Measurements from ENCODE around the gene CSN3.
A peak's percentile ranks its signal among the peaks of the same experiment; 100 is the strongest.

CSN3 gene

GRCh38 chr4:70225824-70226223 lies 16.6 kb upstream of the CSN3 start, which contains the start of gene FDCSP:
FDCSP (plus strand) TSS chr4:70226124; CDS start chr4:70231195, 5,071 bp downstream.
- no peak for DNase-seq (ENCODE audit: low read depth, low spot score)
- Histone ChIP-seq H3K9me3 (ENCODE audit: low read depth, low read length) (no peaks in the 10 kb centered on the region), H3K9ac (ENCODE audit: insufficient read length) (no peak within 1 kb of the TSS), H3K36me3 (ENCODE audit: insufficient read depth, low read length) (no peaks in the 10 kb centered on the region), H3K4me3 (no peak within 1 kb of the TSS), H3K27ac (no peak within 1 kb of the TSS)
- TF ChIP-seq EZH2 (IDR thresholded peaks at IDR 0.05) (no peak), POLR2AphosphoS5 (IDR thresholded peaks at IDR 0.05; ENCODE audit: borderline replicate concordance, low read depth, low read length) (no peak), FOXP2 (optimal IDR thresholded peaks at IDR 0.05; ENCODE audit: control extremely low read depth, extremely low read length, insufficient read depth) (no peak)

DNA sequence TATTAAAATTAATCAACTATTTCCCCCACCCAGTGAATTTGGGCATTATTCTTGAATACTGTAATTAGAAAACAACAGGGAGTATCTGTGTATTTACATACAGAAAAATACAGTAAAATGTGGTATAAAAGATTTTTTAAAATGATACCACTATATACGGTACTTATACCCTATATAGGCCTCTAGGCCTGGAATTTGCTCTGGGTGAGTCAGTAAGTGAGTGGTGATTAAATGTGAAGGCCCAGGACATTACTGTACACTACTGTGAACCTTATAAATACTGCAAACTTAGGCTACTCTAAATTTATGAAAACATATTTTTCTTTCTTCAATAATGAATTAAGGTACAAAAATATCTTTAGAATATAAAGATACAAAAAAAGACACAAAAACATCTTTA lies 6.3 kb upstream of the CSN3 start:
- H3K4me3 ChIP-seq, result no peak overlapping the region
- H3K9me3 ChIP-seq (ENCODE audit: low read depth, low read length), result no peaks in the 10 kb centered on the region
- H3K27ac ChIP-seq, result no peak overlapping the region
- no peak for DNase-seq (ENCODE audit: low read depth, low spot score)
- no peaks in the 10 kb centered on the region for H3K36me3 ChIP-seq (ENCODE audit: insufficient read depth, low read length)
- no peak for TF ChIP-seq EZH2 (IDR thresholded peaks at IDR 0.05)
- TF ChIP-seq POLR2AphosphoS5 (IDR thresholded peaks at IDR 0.05; ENCODE audit: borderline replicate concordance, low read depth, low read length), result no peak
- TF ChIP-seq FOXP2 (optimal IDR thresholded peaks at IDR 0.05; ENCODE audit: control extremely low read depth, extremely low read length, insufficient read depth), result no peak
- H3K9ac ChIP-seq (ENCODE audit: insufficient read length), result no peak overlapping the region

DNA sequence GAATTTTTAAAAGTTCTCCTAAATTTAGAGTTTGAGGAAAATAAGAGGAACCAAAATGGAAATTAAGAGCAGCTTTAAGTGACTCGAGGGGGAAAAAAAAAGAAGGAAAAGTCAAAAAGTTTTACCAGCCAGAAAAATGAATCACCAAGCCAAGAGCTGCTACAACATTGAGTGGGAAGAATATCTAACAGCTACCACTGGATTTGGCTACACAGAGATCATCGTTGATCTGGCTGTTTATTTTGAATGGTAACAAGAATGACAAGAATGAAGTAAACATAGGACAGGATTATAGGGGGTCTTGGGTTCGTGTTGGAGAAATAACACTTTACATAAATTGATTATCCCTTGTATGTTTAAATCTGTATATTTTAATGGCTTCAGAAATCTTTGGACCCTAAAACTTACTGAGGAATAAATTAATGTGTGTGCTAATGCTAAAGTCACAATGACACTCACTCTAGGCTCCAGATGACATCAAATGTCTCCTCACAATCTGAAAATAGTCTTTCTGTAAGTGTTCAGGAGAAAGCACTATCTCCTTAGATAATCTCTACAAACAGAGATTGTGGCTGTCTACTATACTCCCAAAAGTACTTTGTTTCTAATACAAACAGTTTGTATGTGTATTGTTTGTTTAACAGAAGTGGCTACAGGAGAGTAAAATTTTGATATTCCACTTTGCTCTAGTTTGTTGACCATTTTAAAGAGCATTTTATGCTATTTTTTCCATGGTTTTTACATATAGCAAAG lies 3.1 kb upstream of the CSN3 start:
- no peak overlapping the region for H3K9ac ChIP-seq (ENCODE audit: insufficient read length)
- no peak for DNase-seq (ENCODE audit: low read depth, low spot score)
- no peak overlapping the region for H3K27ac ChIP-seq
- TF ChIP-seq FOXP2 (optimal IDR thresholded peaks at IDR 0.05; ENCODE audit: control extremely low read depth, extremely low read length, insufficient read depth) (no peak), EZH2 (IDR thresholded peaks at IDR 0.05) (no peak), POLR2AphosphoS5 (IDR thresholded peaks at IDR 0.05; ENCODE audit: borderline replicate concordance, low read depth, low read length) (no peak)
- no peak overlapping the region for H3K4me3 ChIP-seq
- no peaks in the 10 kb centered on the region for H3K9me3 ChIP-seq (ENCODE audit: low read depth, low read length)
- no peaks in the 10 kb centered on the region for H3K36me3 ChIP-seq (ENCODE audit: insufficient read depth, low read length)

DNA sequence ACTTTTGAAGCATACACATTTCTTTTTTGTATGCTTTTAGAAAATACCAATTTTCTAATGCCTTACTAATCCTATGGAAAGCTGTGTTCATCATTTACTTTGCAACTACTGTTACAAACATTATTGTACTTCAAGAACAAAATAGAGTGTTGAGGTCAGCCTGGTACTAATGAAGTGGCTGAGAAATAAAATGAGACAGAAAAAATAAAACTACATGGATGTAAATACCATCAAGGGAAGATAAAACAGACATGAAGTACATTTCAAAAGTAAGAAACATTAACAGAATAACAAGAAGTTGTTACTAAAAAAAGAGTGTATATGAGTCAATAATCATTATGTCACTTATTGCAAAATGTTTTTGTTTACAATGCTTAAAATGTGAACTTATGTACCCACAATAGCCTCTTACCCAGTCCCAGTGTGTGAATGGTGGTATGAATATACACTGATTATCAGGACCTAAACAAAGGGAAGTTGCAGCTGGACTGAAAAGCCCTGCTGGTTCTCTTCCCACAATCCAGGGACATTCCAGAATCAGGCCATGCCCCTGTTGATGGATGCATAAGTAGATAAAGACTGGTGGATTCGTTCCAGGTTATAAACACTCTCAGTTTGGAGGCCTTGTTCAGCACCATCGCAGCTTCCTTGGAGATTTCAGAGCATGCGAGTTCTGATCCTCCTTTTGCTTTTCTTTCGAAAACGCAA lies 2.4 kb upstream of the CSN3 start:
- H3K9me3 ChIP-seq (ENCODE audit: low read depth, low read length), result no peaks in the 10 kb centered on the region
- no peaks in the 10 kb centered on the region for H3K36me3 ChIP-seq (ENCODE audit: insufficient read depth, low read length)
- H3K9ac ChIP-seq (ENCODE audit: insufficient read length), result no peak overlapping the region
- TF ChIP-seq POLR2AphosphoS5 (IDR thresholded peaks at IDR 0.05; ENCODE audit: borderline replicate concordance, low read depth, low read length) (no peak), EZH2 (IDR thresholded peaks at IDR 0.05) (no peak), FOXP2 (optimal IDR thresholded peaks at IDR 0.05; ENCODE audit: control extremely low read depth, extremely low read length, insufficient read depth) (no peak)
- H3K27ac ChIP-seq, result no peak overlapping the region
- DNase-seq (ENCODE audit: low read depth, low spot score), result no peak
- H3K4me3 ChIP-seq, result no peak overlapping the region

GRCh38 chr4:70243091-70243490 lies 694 bp downstream of the CSN3 start:
- Histone ChIP-seq H3K9me3 (ENCODE audit: low read depth, low read length) (no peaks in the 10 kb centered on the region), H3K9ac (ENCODE audit: insufficient read length) (no peak overlapping the region), H3K4me3 (no peak overlapping the region), H3K27ac (no peak overlapping the region), H3K36me3 (ENCODE audit: insufficient read depth, low read length) (no peaks in the 10 kb centered on the region)
- TF ChIP-seq EZH2 (IDR thresholded peaks at IDR 0.05) (no peak), POLR2AphosphoS5 (IDR thresholded peaks at IDR 0.05; ENCODE audit: borderline replicate concordance, low read depth, low read length) (no peak), FOXP2 (optimal IDR thresholded peaks at IDR 0.05; ENCODE audit: control extremely low read depth, extremely low read length, insufficient read depth) (no peak)
- DNase-seq (ENCODE audit: low read depth, low spot score), result no peak

DNA sequence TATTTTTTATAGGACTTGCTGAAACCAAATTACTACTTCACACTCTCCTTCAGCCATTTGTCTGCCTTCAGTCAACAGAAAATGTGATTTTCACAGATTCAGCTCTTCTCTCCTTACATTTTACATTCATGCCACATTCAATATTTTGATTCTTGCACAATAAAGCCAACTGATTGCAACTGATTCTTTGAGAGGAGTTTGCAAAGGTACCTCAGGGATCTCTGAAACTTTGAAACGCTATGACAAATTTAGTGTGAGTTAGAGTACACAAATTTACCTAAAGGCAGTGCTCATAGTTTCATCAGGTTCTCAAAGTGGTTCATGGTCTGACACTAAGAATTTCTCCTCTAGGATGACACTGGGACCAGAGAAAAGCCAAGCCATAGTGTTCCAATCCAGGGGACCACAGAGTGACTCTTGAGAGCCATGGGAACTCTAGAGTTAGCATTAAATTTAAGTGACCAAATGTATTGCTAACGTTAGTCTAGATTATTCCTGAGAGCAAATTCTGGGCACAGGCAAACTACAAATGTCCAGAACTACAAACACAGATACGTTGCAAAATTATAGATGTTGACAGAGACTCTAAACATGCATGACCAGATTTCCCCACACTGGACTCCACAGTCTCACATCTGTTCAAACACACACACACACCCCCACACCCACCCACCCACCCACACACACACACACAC lies 9.0 kb downstream of the CSN3 start:
- DNase-seq (ENCODE audit: low read depth, low spot score), result no peak
- TF ChIP-seq FOXP2 (optimal IDR thresholded peaks at IDR 0.05; ENCODE audit: control extremely low read depth, extremely low read length, insufficient read depth) (no peak), EZH2 (IDR thresholded peaks at IDR 0.05) (no peak), POLR2AphosphoS5 (IDR thresholded peaks at IDR 0.05; ENCODE audit: borderline replicate concordance, low read depth, low read length) (no peak)
- H3K9me3 ChIP-seq (ENCODE audit: low read depth, low read length), result no peaks in the 10 kb centered on the region
- no peak overlapping the region for H3K27ac ChIP-seq
- H3K9ac ChIP-seq (ENCODE audit: insufficient read length), result no peak overlapping the region
- H3K36me3 ChIP-seq (ENCODE audit: insufficient read depth, low read length), result no peaks in the 10 kb centered on the region
- no peak overlapping the region for H3K4me3 ChIP-seq

- Histone ChIP-seq H3K9ac (ENCODE audit: insufficient read length) (no peak overlapping the region), H3K4me3 (no peak overlapping the region), H3K9me3 (ENCODE audit: low read depth, low read length) (no peaks in the 10 kb centered on the region), H3K27ac (no peak overlapping the region), H3K36me3 (ENCODE audit: insufficient read depth, low read length) (no peaks in the 10 kb centered on the region)
- no peak for DNase-seq (ENCODE audit: low read depth, low spot score)
- TF ChIP-seq FOXP2 (optimal IDR thresholded peaks at IDR 0.05; ENCODE audit: control extremely low read depth, extremely low read length, insufficient read depth), result no peak
Measured at GRCh38 chr4:70251945-70252277, 9.5 kb downstream of the CSN3 start.

- no peak overlapping the region for H3K27ac ChIP-seq
Measured at GRCh38 chr4:70269674-70270073, 27.3 kb downstream of the CSN3 start.

More at GRCh38 chr4:70269674-70270073, 27.3 kb downstream of the CSN3 start:
- H3K9me3 ChIP-seq (ENCODE audit: low read depth, low read length), result no peaks in the 10 kb centered on the region
- TF ChIP-seq POLR2AphosphoS5 (IDR thresholded peaks at IDR 0.05; ENCODE audit: borderline replicate concordance, low read depth, low read length) (no peak), FOXP2 (optimal IDR thresholded peaks at IDR 0.05; ENCODE audit: control extremely low read depth, extremely low read length, insufficient read depth) (no peak), EZH2 (IDR thresholded peaks at IDR 0.05) (no peak)
- no peak overlapping the region for H3K4me3 ChIP-seq
- H3K9ac ChIP-seq (ENCODE audit: insufficient read length), result no peak overlapping the region
- peak; percentile 6 for DNase-seq (ENCODE audit: low read depth, low spot score)
- H3K36me3 ChIP-seq (ENCODE audit: insufficient read depth, low read length), result no peaks in the 10 kb centered on the region

Measured in SK-N-MC (cell line).